HepG2 (cell line): ENCODE results near the gene MST1R. TPM values are rescaled to one million over a fixed set of nuclear protein-coding genes. Genes with fewer than 3 reads are reported as not detected.

Experiments
- FOXM1 ChIP-seq: sonication (generic); formaldehyde crosslinking; IDR thresholded peaks from 2 replicates; pipeline ENCODE4 v1.5.0; 2020; ENCODE audit warnings: missing genetic modification reagents
- RBM39 ChIP-seq: fragments of 200-400 bp; formaldehyde crosslinking; IDR thresholded peaks from one replicate; pipeline ENCODE4 v1.6.1; 2018; ENCODE audit warnings: antibody characterized with exemption, mild to moderate bottlenecking, low read depth, low read length; ENCODE audit not compliant: poor library complexity, severe bottlenecking
- SALL1 ChIP-seq: sonication (generic); formaldehyde crosslinking; IDR thresholded peaks from 2 replicates; pipeline ENCODE4 v1.8.0; 2022; ENCODE audit warnings: mild to moderate bottlenecking, missing genetic modification reagents
- SMAD9 ChIP-seq: sonication (generic); formaldehyde crosslinking; IDR thresholded peaks from 2 replicates; pipeline ENCODE4 v1.5.1; 2020; ENCODE audit warnings: mild to moderate bottlenecking, missing genetic modification reagents
- SP1 ChIP-seq, 2 experiments: fragments of 450-650 bp in 1 of 2; sonication (generic) in 1 of 2; formaldehyde crosslinking in 1 of 2; IDR thresholded peaks; 2 replicates each; pipeline versions ENCODE4 v1.4.0 to v1.6.1; 2016 to 2020; ENCODE audit warnings: missing genetic modification reagents in 1 of 2
- ZFP62 ChIP-seq: sonication (generic); formaldehyde crosslinking; IDR thresholded peaks from 2 replicates; pipeline ENCODE4 v1.4.0; 2020; ENCODE audit warnings: missing genetic modification reagents
- ZNF205 ChIP-seq: IDR thresholded peaks from 2 replicates; pipeline ENCODE4 v1.6.1; 2018; ENCODE audit warnings: missing biosample characterization, missing genetic modification reagents
- ZNF44 ChIP-seq: sonication (generic); formaldehyde crosslinking; IDR thresholded peaks from 2 replicates; pipeline ENCODE4 v1.5.1; 2020; ENCODE audit warnings: mild to moderate bottlenecking, missing genetic modification reagents
- ZNF570 ChIP-seq: sonication (generic); formaldehyde crosslinking; IDR thresholded peaks from 2 replicates; pipeline ENCODE4 v1.4.0; 2020; ENCODE audit warnings: mild to moderate bottlenecking, missing genetic modification reagents, borderline replicate concordance
- ZNF619 ChIP-seq: sonication (generic); formaldehyde crosslinking; IDR thresholded peaks from 2 replicates; pipeline ENCODE4 v1.4.0; 2020; ENCODE audit warnings: mild to moderate bottlenecking, missing genetic modification reagents
- ZNF777 ChIP-seq: sonication (generic); formaldehyde crosslinking; IDR thresholded peaks from 2 replicates; pipeline ENCODE4 v1.4.0; 2020; ENCODE audit warnings: missing genetic modification reagents
- polyA plus RNA-seq, 8 experiments: library from polyadenylated mRNA; depleted of rRNA in 3 of 8; stranded (reverse) in 7 of 8; unstranded in 1 of 8; fragments of >200 nt; fragmentation: Illumina TruSeq in 4 of 8; extraction: Trizol in 4 of 8; gene quantifications; 2 replicates each; pipeline versions ENCODE4 v1.2.1 to v1.2.3, GENCODE V29; 2011 to 2016; ENCODE audit warnings: low read depth in 4 of 8, missing spikeins in 1 of 8, mixed read lengths in 1 of 8; ENCODE audit not compliant: insufficient read depth in 1 of 8
- total RNA-seq, 5 experiments: library from RNA; depleted of rRNA; stranded (reverse); fragments of >200 nt; fragmentation: Illumina TruSeq; extraction: Trizol; gene quantifications; 2 replicates each; pipeline ENCODE4 v1.2.3, GENCODE V29; 2016; ENCODE audit warnings: low read depth in 1 of 5
- TF ChIP-seq, protein P1 (sequence below): sonication (generic); formaldehyde crosslinking; IDR thresholded peaks from 2 replicates; pipeline ENCODE4 v1.5.1; 2020; ENCODE audit warnings: mild to moderate bottlenecking, missing genetic modification reagents, moderate library complexity
- TF ChIP-seq, protein P2 (sequence below): sonication (generic); formaldehyde crosslinking; IDR thresholded peaks from 2 replicates; pipeline ENCODE4 v1.5.1; 2020; ENCODE audit warnings: missing genetic modification reagents, mild to moderate bottlenecking, borderline replicate concordance
- TF ChIP-seq, protein P3 (sequence below): sonication (generic); formaldehyde crosslinking; IDR thresholded peaks from 2 replicates; pipeline ENCODE4 v1.4.0; 2020; ENCODE audit warnings: missing genetic modification reagents
- TF ChIP-seq, protein P4 (sequence below): sonication (generic); formaldehyde crosslinking; IDR thresholded peaks from 2 replicates; pipeline ENCODE4 v1.4.0; 2020; ENCODE audit warnings: missing genetic modification reagents
- TF ChIP-seq, protein P5 (sequence below): IDR thresholded peaks from 2 replicates; pipeline ENCODE4 v1.6.1; 2016; ENCODE audit warnings: missing compliant biosample characterization, missing genetic modification reagents, borderline replicate concordance

MST1R gene
- total and polyA plus RNA-seq, 2 of the 13 experiments (the other 11 are each of a cell fraction or from before 2014, with no cell fraction given): 0.11 to 0.77 TPM

DNA sequence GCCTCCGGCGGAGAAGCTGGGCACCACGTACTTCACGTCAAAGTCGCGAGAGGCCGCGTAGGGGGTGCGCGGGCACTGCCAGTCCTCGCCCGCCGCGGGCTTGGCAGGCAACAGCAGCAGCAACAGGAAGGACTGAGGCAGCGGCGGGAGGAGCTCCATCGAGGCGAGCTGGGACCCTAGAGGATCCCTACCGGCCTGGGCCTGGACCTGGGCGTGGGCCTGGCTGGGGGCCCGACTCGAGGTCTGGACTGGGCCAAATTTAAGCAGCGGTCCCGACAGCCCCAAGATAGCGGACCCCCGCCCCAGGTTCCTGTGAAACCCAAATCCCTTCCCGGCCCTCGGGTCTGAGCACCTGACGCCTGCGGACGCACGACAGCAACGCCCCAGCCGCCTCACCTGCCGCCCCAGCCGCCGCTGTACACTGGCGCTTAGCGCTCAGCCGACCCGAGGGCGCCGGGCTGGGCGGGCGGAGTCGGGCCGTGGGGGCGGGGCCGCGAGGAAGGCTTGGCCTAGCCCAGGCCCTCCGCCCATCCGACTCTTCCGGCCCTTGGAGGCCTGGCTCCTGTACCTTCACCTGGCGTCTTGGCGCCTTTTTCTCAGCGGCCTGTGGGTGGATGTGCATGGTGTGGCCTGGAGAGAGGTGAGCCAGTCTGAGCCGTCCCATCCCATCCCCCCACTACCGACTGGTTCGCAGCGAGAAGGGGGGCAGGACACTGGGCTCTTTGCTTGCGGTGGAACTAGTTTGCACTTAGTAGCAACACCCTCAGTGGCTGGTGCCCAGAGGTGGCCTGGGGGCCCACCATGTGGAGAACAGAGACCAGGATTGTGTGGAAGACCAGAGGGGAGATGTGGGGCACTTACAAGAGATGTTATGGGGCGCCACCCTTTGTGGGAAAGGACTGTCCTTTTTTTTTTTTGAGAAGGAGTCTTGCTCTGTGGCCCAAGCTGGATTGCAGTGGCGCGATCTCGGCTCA, at the start of gene MST1R (continued):
- TF ChIP-seq, protein P1, sequence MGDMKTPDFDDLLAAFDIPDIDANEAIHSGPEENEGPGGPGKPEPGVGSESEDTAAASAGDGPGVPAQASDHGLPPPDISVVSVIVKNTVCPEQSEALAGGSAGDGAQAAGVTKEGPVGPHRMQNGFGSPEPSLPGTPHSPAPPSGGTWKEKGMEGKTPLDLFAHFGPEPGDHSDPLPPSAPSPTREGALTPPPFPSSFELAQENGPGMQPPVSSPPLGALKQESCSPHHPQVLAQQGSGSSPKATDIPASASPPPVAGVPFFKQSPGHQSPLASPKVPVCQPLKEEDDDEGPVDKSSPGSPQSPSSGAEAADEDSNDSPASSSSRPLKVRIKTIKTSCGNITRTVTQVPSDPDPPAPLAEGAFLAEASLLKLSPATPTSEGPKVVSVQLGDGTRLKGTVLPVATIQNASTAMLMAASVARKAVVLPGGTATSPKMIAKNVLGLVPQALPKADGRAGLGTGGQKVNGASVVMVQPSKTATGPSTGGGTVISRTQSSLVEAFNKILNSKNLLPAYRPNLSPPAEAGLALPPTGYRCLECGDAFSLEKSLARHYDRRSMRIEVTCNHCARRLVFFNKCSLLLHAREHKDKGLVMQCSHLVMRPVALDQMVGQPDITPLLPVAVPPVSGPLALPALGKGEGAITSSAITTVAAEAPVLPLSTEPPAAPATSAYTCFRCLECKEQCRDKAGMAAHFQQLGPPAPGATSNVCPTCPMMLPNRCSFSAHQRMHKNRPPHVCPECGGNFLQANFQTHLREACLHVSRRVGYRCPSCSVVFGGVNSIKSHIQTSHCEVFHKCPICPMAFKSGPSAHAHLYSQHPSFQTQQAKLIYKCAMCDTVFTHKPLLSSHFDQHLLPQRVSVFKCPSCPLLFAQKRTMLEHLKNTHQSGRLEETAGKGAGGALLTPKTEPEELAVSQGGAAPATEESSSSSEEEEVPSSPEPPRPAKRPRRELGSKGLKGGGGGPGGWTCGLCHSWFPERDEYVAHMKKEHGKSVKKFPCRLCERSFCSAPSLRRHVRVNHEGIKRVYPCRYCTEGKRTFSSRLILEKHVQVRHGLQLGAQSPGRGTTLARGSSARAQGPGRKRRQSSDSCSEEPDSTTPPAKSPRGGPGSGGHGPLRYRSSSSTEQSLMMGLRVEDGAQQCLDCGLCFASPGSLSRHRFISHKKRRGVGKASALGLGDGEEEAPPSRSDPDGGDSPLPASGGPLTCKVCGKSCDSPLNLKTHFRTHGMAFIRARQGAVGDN: peak; percentile 75
- TF ChIP-seq ZNF44 (CRISPR knock-in tag) (no peak), FOXM1 (CRISPR knock-in tag) (no peak), RBM39 (peak; percentile 55), ZNF777 (CRISPR knock-in tag) (no peak), ZFP62 (CRISPR knock-in tag) (no peak), SMAD9 (CRISPR knock-in tag) (no peak), SALL1 (CRISPR knock-in tag) (no peak), ZNF205 (CRISPR knock-in tag) (0 out of 2 replicates have a peak, but pooled peaks have one; percentile 28), ZNF570 (CRISPR knock-in tag) (no peak), ZNF619 (CRISPR knock-in tag) (no peak), SP1 (IDR thresholded peaks at IDR 0.05) (no peak), SP1 (CRISPR knock-in tag; IDR thresholded peaks at IDR 0.05) (0 out of 2 replicates have a peak, but pooled peaks have one; percentile 50)
- TF ChIP-seq, protein P2, sequence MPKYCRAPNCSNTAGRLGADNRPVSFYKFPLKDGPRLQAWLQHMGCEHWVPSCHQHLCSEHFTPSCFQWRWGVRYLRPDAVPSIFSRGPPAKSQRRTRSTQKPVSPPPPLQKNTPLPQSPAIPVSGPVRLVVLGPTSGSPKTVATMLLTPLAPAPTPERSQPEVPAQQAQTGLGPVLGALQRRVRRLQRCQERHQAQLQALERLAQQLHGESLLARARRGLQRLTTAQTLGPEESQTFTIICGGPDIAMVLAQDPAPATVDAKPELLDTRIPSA: 0 out of 2 replicates have a peak, but pooled peaks have one; percentile 49
- TF ChIP-seq, protein P3, sequence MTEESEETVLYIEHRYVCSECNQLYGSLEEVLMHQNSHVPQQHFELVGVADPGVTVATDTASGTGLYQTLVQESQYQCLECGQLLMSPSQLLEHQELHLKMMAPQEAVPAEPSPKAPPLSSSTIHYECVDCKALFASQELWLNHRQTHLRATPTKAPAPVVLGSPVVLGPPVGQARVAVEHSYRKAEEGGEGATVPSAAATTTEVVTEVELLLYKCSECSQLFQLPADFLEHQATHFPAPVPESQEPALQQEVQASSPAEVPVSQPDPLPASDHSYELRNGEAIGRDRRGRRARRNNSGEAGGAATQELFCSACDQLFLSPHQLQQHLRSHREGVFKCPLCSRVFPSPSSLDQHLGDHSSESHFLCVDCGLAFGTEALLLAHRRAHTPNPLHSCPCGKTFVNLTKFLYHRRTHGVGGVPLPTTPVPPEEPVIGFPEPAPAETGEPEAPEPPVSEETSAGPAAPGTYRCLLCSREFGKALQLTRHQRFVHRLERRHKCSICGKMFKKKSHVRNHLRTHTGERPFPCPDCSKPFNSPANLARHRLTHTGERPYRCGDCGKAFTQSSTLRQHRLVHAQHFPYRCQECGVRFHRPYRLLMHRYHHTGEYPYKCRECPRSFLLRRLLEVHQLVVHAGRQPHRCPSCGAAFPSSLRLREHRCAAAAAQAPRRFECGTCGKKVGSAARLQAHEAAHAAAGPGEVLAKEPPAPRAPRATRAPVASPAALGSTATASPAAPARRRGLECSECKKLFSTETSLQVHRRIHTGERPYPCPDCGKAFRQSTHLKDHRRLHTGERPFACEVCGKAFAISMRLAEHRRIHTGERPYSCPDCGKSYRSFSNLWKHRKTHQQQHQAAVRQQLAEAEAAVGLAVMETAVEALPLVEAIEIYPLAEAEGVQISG (CRISPR knock-in tag): peak; percentile 40; the same call in 1 of the 2 replicates
- TF ChIP-seq, protein P4, sequence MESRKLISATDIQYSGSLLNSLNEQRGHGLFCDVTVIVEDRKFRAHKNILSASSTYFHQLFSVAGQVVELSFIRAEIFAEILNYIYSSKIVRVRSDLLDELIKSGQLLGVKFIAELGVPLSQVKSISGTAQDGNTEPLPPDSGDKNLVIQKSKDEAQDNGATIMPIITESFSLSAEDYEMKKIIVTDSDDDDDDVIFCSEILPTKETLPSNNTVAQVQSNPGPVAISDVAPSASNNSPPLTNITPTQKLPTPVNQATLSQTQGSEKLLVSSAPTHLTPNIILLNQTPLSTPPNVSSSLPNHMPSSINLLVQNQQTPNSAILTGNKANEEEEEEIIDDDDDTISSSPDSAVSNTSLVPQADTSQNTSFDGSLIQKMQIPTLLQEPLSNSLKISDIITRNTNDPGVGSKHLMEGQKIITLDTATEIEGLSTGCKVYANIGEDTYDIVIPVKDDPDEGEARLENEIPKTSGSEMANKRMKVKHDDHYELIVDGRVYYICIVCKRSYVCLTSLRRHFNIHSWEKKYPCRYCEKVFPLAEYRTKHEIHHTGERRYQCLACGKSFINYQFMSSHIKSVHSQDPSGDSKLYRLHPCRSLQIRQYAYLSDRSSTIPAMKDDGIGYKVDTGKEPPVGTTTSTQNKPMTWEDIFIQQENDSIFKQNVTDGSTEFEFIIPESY (CRISPR knock-in tag): peak; percentile 92
- TF ChIP-seq, protein P5, sequence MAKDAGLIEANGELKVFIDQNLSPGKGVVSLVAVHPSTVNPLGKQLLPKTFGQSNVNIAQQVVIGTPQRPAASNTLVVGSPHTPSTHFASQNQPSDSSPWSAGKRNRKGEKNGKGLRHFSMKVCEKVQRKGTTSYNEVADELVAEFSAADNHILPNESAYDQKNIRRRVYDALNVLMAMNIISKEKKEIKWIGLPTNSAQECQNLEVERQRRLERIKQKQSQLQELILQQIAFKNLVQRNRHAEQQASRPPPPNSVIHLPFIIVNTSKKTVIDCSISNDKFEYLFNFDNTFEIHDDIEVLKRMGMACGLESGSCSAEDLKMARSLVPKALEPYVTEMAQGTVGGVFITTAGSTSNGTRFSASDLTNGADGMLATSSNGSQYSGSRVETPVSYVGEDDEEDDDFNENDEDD (CRISPR knock-in tag): peak; percentile 57; the same call in 1 of the 2 replicates
